ENCODE results near the gene SCD5. TPM values are rescaled to one million over a fixed set of nuclear protein-coding genes. Genes with fewer than 3 reads are reported as not detected.

SCD5 gene
- polyA plus RNA-seq, 6 donors from 2014 or later: 0.09 to 0.15 (median 0.10) TPM; not detected in 3

- Mint-ChIP-seq H3K4me3 (no peak overlapping the region), H3K9me3 (peaks cover 5 to 29% (median 17%) of the 10 kb centered on the region in 7 donors), H3K27me3 (peaks cover 0 to 8% (median 0%) of the 10 kb centered on the region in 3 donors), H3K36me3 (peaks cover 0 to 15% of the 10 kb centered on the region in 2 donors), H3K27ac (no peak overlapping the region), H3K4me1 (no peaks in the 10 kb centered on the region)
- no peak for DNase-seq
- no peak for ATAC-seq (ENCODE audit: low read depth in 2 of 2)
Observed at GRCh38 chr4:82666970-82667665, 131.5 kb downstream of the SCD5 start.

- Mint-ChIP-seq H3K4me3 (no peak overlapping the region), H3K27ac (no peak overlapping the region), H3K4me1 (no peaks in the 10 kb centered on the region), H3K36me3 (no peaks in the 10 kb centered on the region), H3K27me3 (peaks cover 0 to 4% (median 0%) of the 10 kb centered on the region in 3 donors), H3K9me3 (peaks cover 0 to 15% (median 6%) of the 10 kb centered on the region in 7 donors)
- DNase-seq (no peak), ATAC-seq (ENCODE audit: low read depth in 2 of 2) (no peak)
Observed at GRCh38 chr4:82661181-82661992, 137.2 kb downstream of the SCD5 start.

- H3K36me3 Mint-ChIP-seq: no peaks in the 10 kb centered on the region
- DNase-seq (no peak), ATAC-seq (ENCODE audit: low read depth in 2 of 2) (no peak)
- no peaks in the 10 kb centered on the region for H3K4me1 Mint-ChIP-seq
- no peak overlapping the region for H3K4me3 Mint-ChIP-seq
- peak overlapping the region in 1 of 6 donors; percentile 58 for H3K27ac Mint-ChIP-seq
- H3K27me3 Mint-ChIP-seq: no peaks in the 10 kb centered on the region
- peaks cover 0 to 5% (median 0%) of the 10 kb centered on the region in 7 donors for H3K9me3 Mint-ChIP-seq
Observed at GRCh38 chr4:82652062-82652461, 146.5 kb downstream of the SCD5 start.

- Mint-ChIP-seq H3K4me3 (no peak overlapping the region), H3K27ac (no peak overlapping the region), H3K4me1 (no peaks in the 10 kb centered on the region), H3K9me3 (no peaks in the 10 kb centered on the region), H3K27me3 (no peaks in the 10 kb centered on the region), H3K36me3 (no peaks in the 10 kb centered on the region)
- no peak for ATAC-seq (ENCODE audit: low read depth in 2 of 2)
- DNase-seq: no peak
Observed at GRCh38 chr4:82650868-82651267, 147.7 kb downstream of the SCD5 start.

GRCh38 chr4:82648356-82648755, 150.2 kb downstream of the SCD5 start:
- Mint-ChIP-seq H3K4me1 (no peaks in the 10 kb centered on the region), H3K4me3 (no peak overlapping the region), H3K36me3 (no peaks in the 10 kb centered on the region), H3K27me3 (no peaks in the 10 kb centered on the region), H3K27ac (no peak overlapping the region), H3K9me3 (no peaks in the 10 kb centered on the region)
- ATAC-seq (ENCODE audit: low read depth in 2 of 2) (no peak), DNase-seq (no peak)

- Mint-ChIP-seq H3K27me3 (no peaks in the 10 kb centered on the region), H3K4me3 (no peak overlapping the region), H3K9me3 (no peaks in the 10 kb centered on the region), H3K27ac (no peak overlapping the region), H3K36me3 (no peaks in the 10 kb centered on the region), H3K4me1 (no peaks in the 10 kb centered on the region)
- ATAC-seq (ENCODE audit: low read depth in 2 of 2) (no peak), DNase-seq (no peak)
Observed at GRCh38 chr4:82645936-82646565, 152.5 kb downstream of the SCD5 start.

GRCh38 chr4:82644734-82645126, 153.9 kb downstream of the SCD5 start:
- H3K27ac Mint-ChIP-seq: no peak overlapping the region
- no peaks in the 10 kb centered on the region for H3K9me3 Mint-ChIP-seq
- ATAC-seq (ENCODE audit: low read depth in 2 of 2) (no peak), DNase-seq (no peak)
- no peaks in the 10 kb centered on the region for H3K27me3 Mint-ChIP-seq
- H3K4me3 Mint-ChIP-seq: peak overlapping the region in 1 of 8 donors; percentile 31
- H3K4me1 Mint-ChIP-seq: no peaks in the 10 kb centered on the region
- H3K36me3 Mint-ChIP-seq: no peaks in the 10 kb centered on the region

- H3K4me1 Mint-ChIP-seq: no peaks in the 10 kb centered on the region
Observed at GRCh38 chr4:82643994-82644733, 154.4 kb downstream of the SCD5 start.

GRCh38 chr4:82642331-82642730, 156.3 kb downstream of the SCD5 start:
- Mint-ChIP-seq H3K9me3 (no peaks in the 10 kb centered on the region), H3K27ac (peak overlapping the region in 1 of 6 donors; percentile 13), H3K36me3 (no peaks in the 10 kb centered on the region), H3K4me1 (no peaks in the 10 kb centered on the region), H3K4me3 (no peak overlapping the region), H3K27me3 (peaks cover 0 to 6% (median 0%) of the 10 kb centered on the region in 3 donors)
- DNase-seq: no peak
- no peak for ATAC-seq (ENCODE audit: low read depth in 2 of 2)

More at GRCh38 chr4:82643994-82644733, 154.4 kb downstream of the SCD5 start:
- peaks cover 0 to 5% (median 0%) of the 10 kb centered on the region in 3 donors for H3K27me3 Mint-ChIP-seq
- no peaks in the 10 kb centered on the region for H3K36me3 Mint-ChIP-seq
- H3K9me3 Mint-ChIP-seq: no peaks in the 10 kb centered on the region
- DNase-seq: no peak
- H3K4me3 Mint-ChIP-seq: no peak overlapping the region
- H3K27ac Mint-ChIP-seq: no peak overlapping the region
- ATAC-seq (ENCODE audit: low read depth in 2 of 2): no peak

- Mint-ChIP-seq H3K36me3 (no peaks in the 10 kb centered on the region), H3K4me3 (no peak overlapping the region), H3K4me1 (no peaks in the 10 kb centered on the region), H3K27me3 (peaks cover 0 to 6% (median 0%) of the 10 kb centered on the region in 3 donors), H3K9me3 (no peaks in the 10 kb centered on the region), H3K27ac (no peak overlapping the region)
- DNase-seq: no peak
- ATAC-seq (ENCODE audit: low read depth in 2 of 2): no peak
Observed at GRCh38 chr4:82640540-82640939, 158.1 kb downstream of the SCD5 start.

GRCh38 chr4:82639971-82640370, 158.6 kb downstream of the SCD5 start:
- H3K9me3 Mint-ChIP-seq: no peaks in the 10 kb centered on the region
- no peak overlapping the region for H3K4me3 Mint-ChIP-seq
- H3K36me3 Mint-ChIP-seq: no peaks in the 10 kb centered on the region
- no peaks in the 10 kb centered on the region for H3K4me1 Mint-ChIP-seq
- ATAC-seq (ENCODE audit: low read depth in 2 of 2) (no peak), DNase-seq (no peak)
- H3K27ac Mint-ChIP-seq: no peak overlapping the region
- H3K27me3 Mint-ChIP-seq: peaks cover 0 to 6% (median 0%) of the 10 kb centered on the region in 3 donors

GRCh38 chr4:82638479-82638878, 160.1 kb downstream of the SCD5 start:
- ATAC-seq (ENCODE audit: low read depth in 2 of 2): no peak
- peaks cover 0 to 6% (median 0%) of the 10 kb centered on the region in 3 donors for H3K27me3 Mint-ChIP-seq
- H3K27ac Mint-ChIP-seq: no peak overlapping the region
- no peaks in the 10 kb centered on the region for H3K4me1 Mint-ChIP-seq
- no peaks in the 10 kb centered on the region for H3K36me3 Mint-ChIP-seq
- H3K9me3 Mint-ChIP-seq: peaks cover 0 to 5% (median 3%) of the 10 kb centered on the region in 7 donors
- no peak for DNase-seq
- no peak overlapping the region for H3K4me3 Mint-ChIP-seq

- ATAC-seq (ENCODE audit: low read depth in 2 of 2): no peak
- Mint-ChIP-seq H3K27ac (no peak overlapping the region), H3K4me1 (no peaks in the 10 kb centered on the region), H3K4me3 (no peak overlapping the region), H3K27me3 (no peaks in the 10 kb centered on the region), H3K36me3 (no peaks in the 10 kb centered on the region), H3K9me3 (peaks cover 0 to 13% (median 6%) of the 10 kb centered on the region in 7 donors)
- no peak for DNase-seq
Observed at GRCh38 chr4:82630079-82630478, 168.5 kb downstream of the SCD5 start.
